ENCODE results near the gene SLC25A14.
"Not testable (repeated sequence)": the region's sequence is repeated elsewhere in the genome, so short reads cannot be mapped to it uniquely, and the experiment has no call there.

SLC25A14 gene

GRCh38 chrX:130336531-130336930 is 3.2 kb upstream of the SLC25A14 start:
- TF ChIP-seq CTCF (conservative IDR thresholded peaks at IDR 0.05; ENCODE audit: control insufficient read depth, insufficient read depth, low read depth, low read length): no peak
- H3K4me3 ChIP-seq (ENCODE audit: control insufficient read depth, low read depth, low read length): no peak overlapping the region
- no peak for DNase-seq (ENCODE audit: low read depth)

GRCh38 chrX:130338869-130339268 is 850 bp upstream of the SLC25A14 start:
- DNase-seq (ENCODE audit: low read depth): not testable (repeated sequence)
- peak overlapping the region; percentile 79 for H3K4me3 ChIP-seq (ENCODE audit: control insufficient read depth, low read depth, low read length)

DNA sequence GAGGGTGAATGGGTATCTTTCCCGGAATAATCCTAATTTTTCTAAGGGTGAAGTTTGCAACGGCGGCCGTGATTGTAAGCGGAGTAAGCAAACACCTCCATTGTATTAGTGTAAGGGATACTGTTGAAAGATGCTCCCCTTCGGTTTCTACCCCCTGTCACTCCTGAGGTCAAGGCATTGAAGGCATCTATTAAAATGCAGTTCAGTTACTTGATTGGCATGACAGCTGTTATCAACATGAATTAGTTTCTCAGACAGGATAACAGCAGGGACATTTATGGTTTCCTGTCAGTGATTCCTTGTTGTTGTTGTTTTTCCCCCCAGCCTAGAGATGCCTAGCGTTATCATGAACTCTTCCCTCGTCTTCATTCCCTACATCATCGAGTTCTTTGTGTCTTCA is 552 bp downstream of the SLC25A14 start:
- no peak for DNase-seq (ENCODE audit: low read depth)
- peak overlapping the region; percentile 79 for H3K4me3 ChIP-seq (ENCODE audit: control insufficient read depth, low read depth, low read length)
- TF ChIP-seq CTCF (conservative IDR thresholded peaks at IDR 0.05; ENCODE audit: control insufficient read depth, insufficient read depth, low read depth, low read length): no peak

GRCh38 chrX:130343411-130343810 is 3.7 kb downstream of the SLC25A14 start:
- TF ChIP-seq CTCF (conservative IDR thresholded peaks at IDR 0.05; ENCODE audit: control insufficient read depth, insufficient read depth, low read depth, low read length): no peak
- H3K4me3 ChIP-seq (ENCODE audit: control insufficient read depth, low read depth, low read length): no peak overlapping the region
- DNase-seq (ENCODE audit: low read depth): no peak

- TF ChIP-seq CTCF (conservative IDR thresholded peaks at IDR 0.05; ENCODE audit: control insufficient read depth, insufficient read depth, low read depth, low read length): no peak
- DNase-seq (ENCODE audit: low read depth): no peak
- no peak overlapping the region for H3K4me3 ChIP-seq (ENCODE audit: control insufficient read depth, low read depth, low read length)
These were observed 7.6 kb downstream of the SLC25A14 start for GRCh38 chrX:130347321-130347720.

GRCh38 chrX:130351567-130351966 is 11.8 kb downstream of the SLC25A14 start:
- TF ChIP-seq CTCF (conservative IDR thresholded peaks at IDR 0.05; ENCODE audit: control insufficient read depth, insufficient read depth, low read depth, low read length): no peak
- H3K4me3 ChIP-seq (ENCODE audit: control insufficient read depth, low read depth, low read length): no peak overlapping the region
- no peak for DNase-seq (ENCODE audit: low read depth)

DNA sequence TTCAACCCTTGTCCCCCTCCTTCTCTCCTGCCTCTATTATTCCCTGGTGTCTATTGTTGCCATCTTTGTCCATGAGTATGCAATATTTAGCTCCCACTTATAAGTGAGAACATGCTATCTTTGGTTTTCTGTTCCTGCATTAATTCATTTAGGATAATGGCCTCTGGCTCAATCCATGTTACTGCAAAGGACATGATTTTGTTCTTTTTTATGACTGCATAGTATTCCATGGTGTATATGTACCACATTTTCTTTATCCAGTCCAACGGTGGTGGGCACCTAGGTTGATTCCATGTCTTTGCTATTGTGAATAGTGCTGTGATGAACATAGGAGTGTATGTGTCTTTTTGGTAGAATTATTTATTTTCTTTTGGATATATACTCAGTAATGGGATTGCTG is 12.3 kb downstream of the SLC25A14 start:
- DNase-seq (ENCODE audit: low read depth); H3K4me3 ChIP-seq (ENCODE audit: control insufficient read depth, low read depth, low read length): not testable (repeated sequence)

- DNase-seq (ENCODE audit: low read depth): no peak
These were observed 36.4 kb downstream of the SLC25A14 start for GRCh38 chrX:130376077-130376476.

More at GRCh38 chrX:130376077-130376476, 36.4 kb downstream of the SLC25A14 start:
- TF ChIP-seq CTCF (conservative IDR thresholded peaks at IDR 0.05; ENCODE audit: control insufficient read depth, insufficient read depth, low read depth, low read length): no peak
- H3K4me3 ChIP-seq (ENCODE audit: control insufficient read depth, low read depth, low read length): no peak overlapping the region

Data from fibroblast of mammary gland (primary cell).